Measurements from ENCODE around the gene TMEM183A. TPM values are rescaled to one million over a fixed set of nuclear protein-coding genes. Genes with fewer than 3 reads are reported as not detected.

Gene TMEM183A
- total and polyA plus RNA-seq, 11 donors, result 9.5 to 45.7 (median 29.9) TPM

DNA sequence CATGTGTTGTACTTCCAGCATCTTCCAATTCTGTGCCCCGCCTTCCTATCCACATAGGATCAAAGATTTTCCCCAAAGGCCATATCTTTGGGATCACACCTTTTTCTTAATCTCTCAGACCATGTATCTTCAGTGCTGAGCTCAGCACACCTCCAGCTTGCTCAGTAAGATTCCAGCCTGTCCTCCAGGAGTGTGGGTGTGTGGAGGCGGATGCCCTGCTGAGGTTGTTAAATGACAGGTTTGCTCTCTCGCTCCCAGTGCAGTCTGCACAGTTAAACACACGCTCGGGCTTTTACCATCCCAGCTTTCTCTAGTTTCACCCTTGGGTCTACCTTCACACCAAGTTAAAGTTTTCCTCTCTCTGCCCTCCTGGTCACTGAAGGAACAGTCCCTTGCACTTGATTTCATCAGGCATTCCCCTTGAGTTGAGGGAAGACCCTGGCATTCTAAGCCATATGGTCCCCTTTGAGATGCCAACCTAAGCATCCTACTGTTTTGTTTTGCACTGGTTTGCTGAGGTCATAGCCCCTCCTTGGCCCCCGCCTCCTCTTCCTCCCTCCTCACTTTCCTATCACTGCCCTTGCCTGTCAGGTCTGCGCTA lies 64.9 kb downstream of the TMEM183A start:
- WGBS, 4 donors, result 88 to 95% (median 91%) methylated on average over 7 of the region's 7 CpGs
- Histone ChIP-seq H3K9me3 (no peaks in the 10 kb centered on the region), H3K27me3 (peaks cover 0 to 16% (median 7%) of the 10 kb centered on the region in 9 donors), H3K4me3 (no peak overlapping the region), H3K36me3 (peaks cover 0 to 3% (median 0%) of the 10 kb centered on the region in 9 donors), H3K27ac (no peak overlapping the region), H3K4me1 (peaks cover 0 to 73% (median 36%) of the 10 kb centered on the region in 12 donors)
- DNase-seq (no peak), ATAC-seq (no peak)
- intact Hi-C loops (cut with DNase I), result no loop called here
- TF ChIP-seq POLR2A (IDR thresholded peaks at IDR 0.05) (no peak), CTCF (IDR thresholded peaks at IDR 0.05) (no peak)

GRCh38 chr1:203072911-203073310 lies 65.7 kb downstream of the TMEM183A start:
- DNase-seq (no peak), ATAC-seq (no peak)
- Histone ChIP-seq H3K4me3 (no peak overlapping the region), H3K4me1 (peaks cover 0 to 65% (median 31%) of the 10 kb centered on the region in 12 donors), H3K27me3 (peaks cover 0 to 16% (median 7%) of the 10 kb centered on the region in 9 donors), H3K9me3 (no peaks in the 10 kb centered on the region), H3K36me3 (peaks cover 0 to 3% (median 0%) of the 10 kb centered on the region in 9 donors), H3K27ac (peak overlapping the region in 1 of 12 donors; percentile 5)
- intact Hi-C loops (cut with DNase I), result no loop called here
- TF ChIP-seq POLR2A (IDR thresholded peaks at IDR 0.05) (no peak), CTCF (IDR thresholded peaks at IDR 0.05) (no peak)
- 80 to 88% (median 83%) methylated on average over 3 of the region's 3 CpGs for WGBS, 4 donors

DNA sequence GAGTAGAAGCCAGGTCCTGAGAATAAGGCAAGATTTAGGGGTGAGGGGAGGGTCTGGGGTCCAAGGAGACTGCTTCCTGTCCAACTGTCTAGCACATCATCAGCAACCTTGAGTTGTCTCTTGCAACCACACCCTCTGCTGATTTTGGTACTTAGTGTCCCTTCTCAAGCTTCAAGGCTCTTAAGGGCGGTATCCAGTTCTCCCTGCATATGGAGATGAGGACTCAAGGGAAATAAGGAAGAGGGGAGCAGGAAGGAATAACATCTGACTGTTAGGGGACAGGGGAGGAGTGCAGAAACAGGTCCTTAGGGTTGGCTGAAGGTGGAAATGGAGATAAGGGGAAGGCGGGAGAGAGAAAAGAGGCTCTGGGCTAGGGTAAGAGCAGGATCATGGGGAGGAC lies 66.3 kb downstream of the TMEM183A start:
- TF ChIP-seq POLR2A (IDR thresholded peaks at IDR 0.05) (no peak), CTCF (IDR thresholded peaks at IDR 0.05) (no peak)
- Histone ChIP-seq H3K27ac (no peak overlapping the region), H3K9me3 (no peaks in the 10 kb centered on the region), H3K36me3 (peaks cover 0 to 3% (median 0%) of the 10 kb centered on the region in 9 donors), H3K4me3 (no peak overlapping the region), H3K27me3 (peaks cover 0 to 16% (median 7%) of the 10 kb centered on the region in 9 donors), H3K4me1 (peaks cover 0 to 59% (median 26%) of the 10 kb centered on the region in 12 donors)
- ATAC-seq, result no peak
- no peak for DNase-seq
- WGBS, 4 donors, result 92 to 96% (median 94%) methylated on average over 2 of the region's 2 CpGs
- intact Hi-C loops (cut with DNase I), result no loop called here

Other genes starting within 250 kb of the TMEM183A start
- 10 to 100 TPM; 11.5 to 22.9 (median 15.1) TPM for gene KDM5B, start 199.0 kb upstream of the TMEM183A start, total RNA-seq
- 1 to 10 TPM; 5.2 to 6.2 TPM for gene KDM5B, start 199.0 kb upstream of the TMEM183A start, polyA plus RNA-seq
- 1 to 10 TPM in 5 of 9 donors, under 1 TPM in 3, not detected in 1; 0.39 to 2.5 (median 1.0) TPM for gene PCAT6, start 196.4 kb upstream of the TMEM183A start, total RNA-seq
- gene PCAT6, start 196.4 kb upstream of the TMEM183A start, polyA plus RNA-seq, result 1 to 10 TPM in 1 of 2 donors, under 1 TPM in 1; 0.55 to 1.9 TPM
- 1 to 10 TPM; 3.6 to 9.2 (median 5.3) TPM for gene RABIF, start 118.2 kb upstream of the TMEM183A start, total RNA-seq
- 10 to 100 TPM in 1 of 2 donors, 1 to 10 TPM in 1; 3.8 to 12.1 TPM for gene RABIF, start 118.2 kb upstream of the TMEM183A start, polyA plus RNA-seq
- 10 to 100 TPM; 16.1 to 30.1 (median 21.5) TPM for gene KLHL12, start 80.1 kb upstream of the TMEM183A start, total RNA-seq
- 10 to 100 TPM; 10.4 to 17.2 TPM for gene KLHL12, start 80.1 kb upstream of the TMEM183A start, polyA plus RNA-seq
- 100 to 1,000 TPM in 5 of 9 donors, 10 to 100 TPM in 4; 91.4 to 155 (median 102) TPM for gene ADIPOR1, start 49.1 kb upstream of the TMEM183A start, total RNA-seq
- 100 to 1,000 TPM in 1 of 2 donors, 10 to 100 TPM in 1; 57.4 to 154 TPM for gene ADIPOR1, start 49.1 kb upstream of the TMEM183A start, polyA plus RNA-seq
- 100 to 1,000 TPM; 146 to 274 (median 190) TPM for gene CYB5R1, start 40.1 kb upstream of the TMEM183A start, total RNA-seq
- gene CYB5R1, start 40.1 kb upstream of the TMEM183A start, polyA plus RNA-seq, result 100 to 1,000 TPM; 128 to 286 TPM
- gene PPFIA4, start 19.1 kb downstream of the TMEM183A start, total RNA-seq, result 10 to 100 TPM; 15.4 to 50.3 (median 36.9) TPM
- 10 to 100 TPM; 11.2 to 35.5 TPM for gene PPFIA4, start 19.1 kb downstream of the TMEM183A start, polyA plus RNA-seq
- not detected for gene MYOG, start 78.6 kb downstream of the TMEM183A start, total RNA-seq
- gene MYOG, start 78.6 kb downstream of the TMEM183A start, polyA plus RNA-seq, result not detected
- gene ADORA1, start 120.4 kb downstream of the TMEM183A start, total RNA-seq, result 10 to 100 TPM in 3 of 9 donors, 1 to 10 TPM in 5, under 1 TPM in 1; 0.81 to 16.2 (median 9.5) TPM
- 10 to 100 TPM in 1 of 2 donors, 1 to 10 TPM in 1; 2.6 to 17.8 TPM for gene ADORA1, start 120.4 kb downstream of the TMEM183A start, polyA plus RNA-seq
- under 1 TPM in 1 of 9 donors, not detected in 8; 0.32 TPM for gene MYBPH, start 168.5 kb downstream of the TMEM183A start, total RNA-seq
- not detected for gene MYBPH, start 168.5 kb downstream of the TMEM183A start, polyA plus RNA-seq
- gene CHI3L1, start 179.3 kb downstream of the TMEM183A start, total RNA-seq, result 10 to 100 TPM in 2 of 9 donors, 1 to 10 TPM in 3, under 1 TPM in 3, not detected in 1; 0.27 to 27.1 (median 1.3) TPM
- 1 to 10 TPM in 1 of 2 donors, under 1 TPM in 1; 0.15 to 5.5 TPM for gene CHI3L1, start 179.3 kb downstream of the TMEM183A start, polyA plus RNA-seq
- gene CHIT1, start 222.3 kb downstream of the TMEM183A start, total RNA-seq, result 1 to 10 TPM in 1 of 9 donors, under 1 TPM in 4, not detected in 4; 0.05 to 1.7 (median 0.22) TPM
- not detected for gene CHIT1, start 222.3 kb downstream of the TMEM183A start, polyA plus RNA-seq